Upper lobe of left lung (tissue), 6 donors: ENCODE measurements around the gene CHRNA3. TPM values are rescaled to one million over a fixed set of nuclear protein-coding genes. Genes with fewer than 3 reads are reported as not detected.

ENCODE experiments used
- ATAC-seq, 2 donors: fragments of 200-7000 bp; cut with Tn5 transposase; one replicate each; pipeline ENCODE4 v1.9.1; 2022; ENCODE audit warnings: mild to moderate bottlenecking in 2 of 2, moderate library complexity in 2 of 2; ENCODE audit not compliant: low FRiP score in 2 of 2
- DNase-seq, 2 donors: peaks; one replicate each; pipeline ENCODE4 v3.0.0-alpha.2; 2019 to 2020
- H3K27ac ChIP-seq, 4 donors: fragments of 200-600 bp; sonication (generic); one replicate each; pipeline ENCODE4 v1.5.1; 2016 to 2019
- H3K27me3 ChIP-seq, 4 donors: fragments of 200-600 bp; sonication (generic); one replicate each; pipeline ENCODE4 v1.5.1; 2017 to 2019
- H3K36me3 ChIP-seq, 4 donors: fragments of 200-600 bp; sonication (generic); one replicate each; pipeline ENCODE4 v1.5.1; 2016 to 2019
- H3K4me1 ChIP-seq, 4 donors: fragments of 200-600 bp; sonication (generic); one replicate each; pipeline ENCODE4 v1.5.1; 2018 to 2019
- H3K4me3 ChIP-seq, 4 donors: fragments of 200-600 bp; sonication (generic); one replicate each; pipeline ENCODE4 v1.5.1; 2017 to 2019; ENCODE audit warnings: mild to moderate bottlenecking in 2 of 4, moderate library complexity in 1 of 4
- H3K9me3 ChIP-seq, 4 donors: fragments of 200-600 bp; sonication (generic); one replicate each; pipeline ENCODE4 v1.5.1; 2018 to 2019
- EP300 ChIP-seq, 4 donors: sonication (generic); formaldehyde crosslinking; IDR thresholded peaks; one replicate each; pipeline ENCODE4 v1.5.1; 2017; ENCODE audit warnings: antibody characterized with exemption in 4 of 4, control low read depth in 2 of 4
- POLR2A ChIP-seq, 4 donors: fragments of 450-650 bp; IDR thresholded peaks; one replicate each; pipeline ENCODE4 v1.5.1; 2016 to 2017; ENCODE audit warnings: antibody characterized with exemption in 4 of 4, mild to moderate bottlenecking in 2 of 4
- POLR2AphosphoS5 ChIP-seq, 2 donors: sonication (generic); formaldehyde crosslinking; IDR thresholded peaks; one replicate each; pipeline ENCODE4 v1.5.1; 2017; ENCODE audit warnings: antibody characterized with exemption in 2 of 2
- WGBS, 2 donors: methylation state at CpG; one replicate each; pipeline ENCODE4 v1.1.5; 2017 to 2018; 5-methylcytosine and 5-hydroxymethylcytosine counted together
- total RNA-seq, 6 donors: library from RNA; depleted of rRNA in 4 of 6; stranded (reverse); fragments of >200 nt in 4 of 6; gene quantifications; one replicate each; pipeline versions ENCODE4 v1.1.0 to v1.2.1, GENCODE V29; 2016 to 2021
- TF ChIP-seq, protein P1 (sequence below), 6 experiments: fragments of 450-650 bp in 4 of 6; fragments of 200-600 bp in 2 of 6; sonication (generic) in 2 of 6; IDR thresholded peaks; one replicate each; pipeline ENCODE4 v1.5.1; 2016 to 2019; ENCODE audit warnings: antibody characterized with exemption in 6 of 6
- donor health status: DM: no; HTN: no; CAD: no; lungs with moderate emphysema.
- donor health status: DM: no; HTN: yes; CAD: no; lungs with severe emphysema.

Gene CHRNA3
- total RNA-seq, 6 donors from 2014 or later: 0.13 to 0.49 (median 0.22) TPM; not detected in 1

DNA sequence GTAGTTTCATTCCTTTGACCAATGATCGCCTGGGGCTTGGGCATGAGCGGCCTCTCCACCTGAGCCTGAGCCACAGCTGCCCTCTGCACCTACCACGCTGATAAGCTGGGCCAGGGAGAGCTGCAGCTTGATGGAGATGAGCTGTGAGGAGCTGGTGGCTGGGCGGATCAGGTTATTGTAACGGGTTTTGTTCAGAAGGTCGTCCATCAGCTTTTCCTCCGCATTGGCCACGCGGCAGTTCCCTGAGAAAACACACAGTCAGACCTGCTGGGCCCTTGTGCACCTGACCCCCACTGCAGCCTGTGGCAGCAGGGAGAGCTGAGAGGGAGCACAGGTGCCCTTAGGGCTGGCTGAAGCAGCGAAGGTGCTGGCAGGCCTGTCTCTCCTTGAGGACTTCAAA lies 14.6 kb upstream of the CHRNA3 start:
- H3K4me3 ChIP-seq: no peak overlapping the region
- H3K4me1 ChIP-seq: peaks cover 0 to under 1% (median under 1%) of the 10 kb centered on the region in 4 donors
- H3K9me3 ChIP-seq: peaks cover 0 to 7% (median 3%) of the 10 kb centered on the region in 4 donors
- TF ChIP-seq POLR2AphosphoS5 (IDR thresholded peaks at IDR 0.05) (no peak), EP300 (IDR thresholded peaks at IDR 0.05) (no peak), POLR2A (IDR thresholded peaks at IDR 0.05) (no peak)
- TF ChIP-seq, protein P1, sequence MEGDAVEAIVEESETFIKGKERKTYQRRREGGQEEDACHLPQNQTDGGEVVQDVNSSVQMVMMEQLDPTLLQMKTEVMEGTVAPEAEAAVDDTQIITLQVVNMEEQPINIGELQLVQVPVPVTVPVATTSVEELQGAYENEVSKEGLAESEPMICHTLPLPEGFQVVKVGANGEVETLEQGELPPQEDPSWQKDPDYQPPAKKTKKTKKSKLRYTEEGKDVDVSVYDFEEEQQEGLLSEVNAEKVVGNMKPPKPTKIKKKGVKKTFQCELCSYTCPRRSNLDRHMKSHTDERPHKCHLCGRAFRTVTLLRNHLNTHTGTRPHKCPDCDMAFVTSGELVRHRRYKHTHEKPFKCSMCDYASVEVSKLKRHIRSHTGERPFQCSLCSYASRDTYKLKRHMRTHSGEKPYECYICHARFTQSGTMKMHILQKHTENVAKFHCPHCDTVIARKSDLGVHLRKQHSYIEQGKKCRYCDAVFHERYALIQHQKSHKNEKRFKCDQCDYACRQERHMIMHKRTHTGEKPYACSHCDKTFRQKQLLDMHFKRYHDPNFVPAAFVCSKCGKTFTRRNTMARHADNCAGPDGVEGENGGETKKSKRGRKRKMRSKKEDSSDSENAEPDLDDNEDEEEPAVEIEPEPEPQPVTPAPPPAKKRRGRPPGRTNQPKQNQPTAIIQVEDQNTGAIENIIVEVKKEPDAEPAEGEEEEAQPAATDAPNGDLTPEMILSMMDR (IDR thresholded peaks at IDR 0.05): no peak
- peaks cover 0 to 2% (median under 1%) of the 10 kb centered on the region in 4 donors for H3K27me3 ChIP-seq
- ATAC-seq: no peak
- H3K36me3 ChIP-seq: no peaks in the 10 kb centered on the region
- WGBS, 2 donors: 83 to 84% methylated on average over 3 to 10 of the region's 10 CpGs
- H3K27ac ChIP-seq: no peak overlapping the region
- no peak for DNase-seq

DNA sequence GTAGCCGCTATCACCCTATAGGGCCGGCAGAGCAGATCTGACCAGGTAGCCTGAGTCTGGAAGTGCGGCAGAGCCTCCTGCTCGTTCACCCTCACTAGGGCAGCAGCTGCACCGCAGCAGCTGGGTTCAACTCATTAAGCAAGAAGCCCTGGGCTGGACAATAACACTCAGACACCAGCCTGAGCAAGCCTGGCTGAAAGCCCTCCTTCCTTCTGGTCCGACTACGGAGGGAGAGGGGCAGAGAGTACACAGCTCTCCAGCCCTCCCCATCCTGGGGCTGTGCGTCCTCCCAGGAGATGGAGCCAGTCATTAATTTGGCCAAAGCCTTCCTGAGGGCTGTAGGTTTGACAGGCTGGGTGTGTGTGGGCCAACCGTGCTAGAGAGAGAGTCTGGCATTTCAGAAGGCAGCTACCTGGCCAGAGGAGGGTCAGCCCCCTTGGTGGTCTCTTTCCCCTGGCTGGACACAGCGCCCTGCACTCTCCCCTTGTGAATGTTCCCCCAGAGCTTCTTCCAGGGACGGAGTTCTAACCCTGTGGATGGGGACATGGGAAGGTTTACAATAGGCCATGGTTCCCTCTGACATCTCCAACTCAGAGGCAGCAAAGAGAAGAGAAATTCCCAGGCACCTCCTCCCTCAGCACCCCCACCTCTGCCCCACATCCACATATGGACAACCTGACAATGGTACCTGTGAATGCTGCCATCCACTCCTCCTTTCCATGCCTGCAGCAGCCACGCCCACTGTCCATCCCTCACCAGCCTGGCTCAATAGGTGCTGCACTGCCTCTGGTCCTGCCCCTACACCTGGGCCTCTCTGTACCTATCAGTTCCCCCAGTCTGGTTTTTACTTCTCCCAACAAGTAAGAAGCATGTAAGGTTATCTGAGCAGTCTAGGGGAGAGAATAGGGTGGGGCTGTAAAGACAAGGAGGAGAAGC lies 13.7 kb upstream of the CHRNA3 start:
- no peak for ATAC-seq
- no peak for DNase-seq
- WGBS, 2 donors: 74 to 92% methylated on average over 8 to 12 of the region's 12 CpGs
- peaks cover 0 to 7% (median 3%) of the 10 kb centered on the region in 4 donors for H3K9me3 ChIP-seq
- no peak overlapping the region for H3K27ac ChIP-seq
- no peaks in the 10 kb centered on the region for H3K4me1 ChIP-seq
- H3K4me3 ChIP-seq: no peak overlapping the region
- TF ChIP-seq POLR2A (IDR thresholded peaks at IDR 0.05) (no peak), EP300 (IDR thresholded peaks at IDR 0.05) (no peak), POLR2AphosphoS5 (IDR thresholded peaks at IDR 0.05) (no peak)
- TF ChIP-seq, protein P1 (IDR thresholded peaks at IDR 0.05): no peak
- no peaks in the 10 kb centered on the region for H3K27me3 ChIP-seq
- no peaks in the 10 kb centered on the region for H3K36me3 ChIP-seq

DNA sequence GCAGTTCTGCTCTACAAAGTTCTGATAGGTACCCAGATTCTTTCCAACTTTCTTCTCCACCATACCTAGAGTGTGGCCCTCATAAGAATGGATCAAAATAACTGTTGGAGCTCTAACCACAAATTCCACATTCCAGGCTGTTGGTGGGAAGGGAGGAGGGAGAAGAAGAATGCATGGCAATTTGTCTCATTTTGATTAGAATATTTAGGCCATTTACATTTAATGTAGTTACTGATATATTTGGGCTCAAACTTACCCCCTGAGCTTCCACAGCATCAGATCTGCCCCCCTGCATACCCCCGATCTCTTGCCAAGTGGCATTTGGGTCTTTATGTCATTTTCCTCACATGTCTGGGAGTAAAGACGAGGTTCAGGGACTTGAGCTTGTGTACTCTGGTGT lies 12.6 kb upstream of the CHRNA3 start:
- Histone ChIP-seq H3K4me1 (no peaks in the 10 kb centered on the region), H3K36me3 (no peaks in the 10 kb centered on the region), H3K27ac (no peak overlapping the region), H3K9me3 (peaks cover 0 to 7% (median 3%) of the 10 kb centered on the region in 4 donors), H3K27me3 (no peaks in the 10 kb centered on the region), H3K4me3 (no peak overlapping the region)
- ATAC-seq (no peak), DNase-seq (no peak)
- TF ChIP-seq POLR2AphosphoS5 (IDR thresholded peaks at IDR 0.05) (no peak), EP300 (IDR thresholded peaks at IDR 0.05) (no peak), POLR2A (IDR thresholded peaks at IDR 0.05) (no peak)
- TF ChIP-seq, protein P1 (IDR thresholded peaks at IDR 0.05): no peak
- WGBS, 2 donors: 94 to 100% methylated on average over 2 of the region's 2 CpGs

DNA sequence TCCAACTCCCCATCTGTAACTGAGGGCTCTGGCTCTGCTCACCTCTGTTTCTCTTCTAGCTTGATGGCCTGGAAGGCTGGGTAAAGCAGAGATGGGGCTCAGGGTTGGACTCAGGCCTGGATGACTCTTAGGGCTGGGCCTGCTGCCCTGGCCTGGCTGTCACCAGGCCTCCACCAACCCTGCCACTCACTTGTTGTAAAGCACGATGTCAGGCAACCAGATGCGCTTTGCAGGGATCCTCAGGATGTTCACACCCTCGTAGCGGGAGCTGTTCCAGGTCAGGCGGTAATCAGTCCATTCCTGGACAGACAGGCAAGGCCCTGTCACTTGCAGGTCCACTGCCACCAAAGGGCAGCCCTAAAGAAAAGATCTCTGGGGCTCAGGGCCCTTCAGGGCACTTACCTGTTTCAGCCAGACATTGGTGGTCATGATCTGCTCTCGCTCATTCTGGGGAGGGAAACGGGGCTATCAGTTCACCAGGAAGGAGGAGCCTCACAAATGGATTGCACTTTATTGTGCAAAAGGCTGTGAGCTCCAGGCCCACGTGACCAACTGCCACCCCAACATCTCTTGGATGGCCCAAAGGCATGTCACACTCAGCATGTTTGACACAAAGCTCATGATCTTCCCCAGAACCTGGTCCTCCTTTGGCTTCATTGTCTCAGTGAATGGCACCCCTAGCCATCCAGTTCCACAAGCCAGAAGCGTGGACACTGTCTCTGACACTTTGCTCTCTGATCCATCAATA lies 10.3 kb upstream of the CHRNA3 start:
- Histone ChIP-seq H3K36me3 (no peaks in the 10 kb centered on the region), H3K4me1 (no peaks in the 10 kb centered on the region), H3K27ac (no peak overlapping the region), H3K9me3 (peaks cover 0 to 7% (median 3%) of the 10 kb centered on the region in 4 donors), H3K27me3 (no peaks in the 10 kb centered on the region), H3K4me3 (no peak overlapping the region)
- no peak for DNase-seq
- ATAC-seq: no peak
- WGBS, 2 donors: 54 to 87% methylated on average over 3 to 9 of the region's 9 CpGs
- TF ChIP-seq POLR2AphosphoS5 (IDR thresholded peaks at IDR 0.05): no peak
- TF ChIP-seq, protein P1 (IDR thresholded peaks at IDR 0.05): no peak
- TF ChIP-seq POLR2A (IDR thresholded peaks at IDR 0.05): no peak
- TF ChIP-seq EP300 (IDR thresholded peaks at IDR 0.05): no peak
